Activated T-helper 1 cell treated with anti-CD3 and anti-CD28 coated beads, Interleukin-12 subunit alpha, Interleukin-12 subunit beta, Interleukin-2, Interleukin-4 antibody, amounts not matched to agents 30 ng/mL and 10 ng/mL and 1 ng/mL, durations not matched to agents 14 hours and 24 hours and 36 hours (primary cell): ENCODE results near the gene DOK7. TPM values are rescaled to one million over a fixed set of nuclear protein-coding genes. Genes with fewer than 3 reads are reported as not detected.
A peak's percentile ranks its signal among the peaks of the same experiment; 100 is the strongest.
"Not testable (repeated sequence)": the region's sequence is repeated elsewhere in the genome, so short reads cannot be mapped to it uniquely, and the experiment has no call there.

Source experiments
- DNase-seq: peaks from one replicate; pipeline ENCODE4 v3.0.0; 2021; ENCODE audit warnings: low spot score
- H3K27ac Mint-ChIP-seq: one replicate; pipeline ENCODE4 v1.8.0; 2021; ENCODE audit warnings: mild to moderate bottlenecking, mixed read lengths
- H3K27me3 Mint-ChIP-seq: one replicate; pipeline ENCODE4 v1.8.0; 2022; ENCODE audit warnings: mild to moderate bottlenecking, moderate library complexity, mixed read lengths; ENCODE audit not compliant: insufficient read depth
- H3K36me3 Mint-ChIP-seq: one replicate; pipeline ENCODE4 v1.8.0; 2021; ENCODE audit warnings: low read depth, mixed read lengths
- H3K4me1 Mint-ChIP-seq: one replicate; pipeline ENCODE4 v1.8.0; 2021; ENCODE audit warnings: low read depth, mixed read lengths
- H3K4me3 Mint-ChIP-seq: one replicate; pipeline ENCODE4 v1.8.0; 2021; ENCODE audit warnings: mild to moderate bottlenecking, moderate library complexity, mixed read lengths
- H3K9me3 Mint-ChIP-seq: one replicate; pipeline ENCODE4 v1.8.0; 2021; ENCODE audit warnings: mixed read lengths
- intact Hi-C: fragments of 100-400 bp; cut with micrococcal nuclease; formaldehyde crosslinking; loops from one replicate; pipeline ENCODE4 v1.15.1; 2024
- total RNA-seq: library from RNA; stranded (reverse); gene quantifications from 2 replicates; pipeline ENCODE4 v1.2.3, GENCODE V29; 2022

Gene DOK7
- total RNA-seq, 1 donor from 2014 or later = not detected

DNA sequence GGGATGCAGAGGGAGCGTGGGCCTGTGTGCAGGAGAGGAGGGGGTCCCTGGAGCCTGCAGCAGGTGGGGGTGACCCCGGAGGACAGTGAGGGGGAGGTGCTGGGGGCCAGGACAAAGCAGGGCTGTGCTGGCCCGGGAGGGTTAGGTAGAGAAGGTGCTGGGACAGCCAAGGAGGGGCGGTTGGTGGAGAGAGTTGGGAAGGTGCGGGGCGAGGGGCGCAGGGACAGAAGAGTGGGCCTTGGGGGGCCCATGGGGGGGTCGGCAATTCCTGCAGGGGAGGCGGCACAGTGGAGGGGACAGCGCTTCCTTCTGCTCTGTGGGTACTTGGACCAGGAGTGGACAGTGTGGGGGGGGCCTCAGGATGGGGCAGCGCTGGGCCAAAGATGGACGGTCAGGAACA is 36.6 kb downstream of the DOK7 start:
- no peak for DNase-seq
- H3K27me3 Mint-ChIP-seq = no peaks in the 10 kb centered on the region
- H3K4me3 Mint-ChIP-seq = no peak overlapping the region
- H3K27ac Mint-ChIP-seq = no peak overlapping the region
- no peaks in the 10 kb centered on the region for H3K9me3 Mint-ChIP-seq
- H3K36me3 Mint-ChIP-seq = peaks cover 2% of the 10 kb centered on the region
- intact Hi-C loops = no loop called here
- H3K4me1 Mint-ChIP-seq = peaks cover 6% of the 10 kb centered on the region

DNA sequence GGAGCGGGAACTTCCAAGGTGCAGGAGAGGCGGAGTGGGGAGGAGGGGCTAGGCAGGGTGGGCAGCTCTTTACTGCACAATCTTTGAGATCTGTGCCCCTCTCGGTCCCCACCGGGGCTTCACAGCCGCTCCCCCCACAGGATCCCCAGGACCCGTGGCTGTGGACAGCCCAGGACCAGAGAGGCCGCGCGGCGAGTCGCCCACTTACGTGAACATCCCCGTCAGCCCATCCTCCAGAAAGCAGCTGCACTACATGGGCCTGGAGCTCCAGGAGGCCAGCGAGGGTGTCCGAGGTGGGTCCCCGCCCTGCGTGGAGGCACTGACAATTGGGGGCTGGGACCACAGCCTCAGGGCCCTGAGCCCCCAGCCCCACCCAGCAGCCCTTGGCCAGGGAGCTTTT is 37.0 kb downstream of the DOK7 start:
- H3K9me3 Mint-ChIP-seq = no peaks in the 10 kb centered on the region
- no peaks in the 10 kb centered on the region for H3K27me3 Mint-ChIP-seq
- intact Hi-C loops = no loop called here
- no peak for DNase-seq
- no peak overlapping the region for H3K27ac Mint-ChIP-seq
- peaks cover 2% of the 10 kb centered on the region for H3K36me3 Mint-ChIP-seq
- H3K4me1 Mint-ChIP-seq = peaks cover 6% of the 10 kb centered on the region
- no peak overlapping the region for H3K4me3 Mint-ChIP-seq

DNA sequence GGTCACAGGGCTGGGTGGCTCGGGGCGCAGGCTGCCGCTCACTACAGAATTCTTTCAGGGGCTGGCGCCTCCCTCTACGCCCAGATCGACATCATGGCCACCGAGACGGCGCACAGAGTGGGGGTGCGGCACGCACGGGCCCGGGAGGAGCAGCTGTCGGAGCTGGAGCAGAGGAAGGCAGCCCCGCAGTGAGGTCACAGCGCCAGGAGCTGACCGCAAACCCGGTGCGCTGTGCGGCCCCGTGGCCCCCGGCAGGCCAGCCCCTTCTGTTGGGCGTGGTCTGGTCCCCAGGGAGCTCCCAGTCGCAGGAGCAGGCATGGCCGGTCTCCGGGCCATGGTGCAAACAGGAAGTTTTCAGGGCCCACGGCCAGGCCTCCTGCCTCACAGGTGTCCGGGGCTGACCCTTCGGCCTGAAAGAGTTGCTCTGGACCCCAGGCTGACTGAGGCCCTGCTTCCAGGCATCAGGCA is 37.6 kb downstream of the DOK7 start:
- Mint-ChIP-seq H3K27me3 (no peaks in the 10 kb centered on the region), H3K9me3 (no peaks in the 10 kb centered on the region), H3K4me3 (no peak overlapping the region), H3K4me1 (peaks cover 6% of the 10 kb centered on the region), H3K27ac (no peak overlapping the region), H3K36me3 (peaks cover 2% of the 10 kb centered on the region)
- intact Hi-C loops = no loop called here
- no peak for DNase-seq

DNA sequence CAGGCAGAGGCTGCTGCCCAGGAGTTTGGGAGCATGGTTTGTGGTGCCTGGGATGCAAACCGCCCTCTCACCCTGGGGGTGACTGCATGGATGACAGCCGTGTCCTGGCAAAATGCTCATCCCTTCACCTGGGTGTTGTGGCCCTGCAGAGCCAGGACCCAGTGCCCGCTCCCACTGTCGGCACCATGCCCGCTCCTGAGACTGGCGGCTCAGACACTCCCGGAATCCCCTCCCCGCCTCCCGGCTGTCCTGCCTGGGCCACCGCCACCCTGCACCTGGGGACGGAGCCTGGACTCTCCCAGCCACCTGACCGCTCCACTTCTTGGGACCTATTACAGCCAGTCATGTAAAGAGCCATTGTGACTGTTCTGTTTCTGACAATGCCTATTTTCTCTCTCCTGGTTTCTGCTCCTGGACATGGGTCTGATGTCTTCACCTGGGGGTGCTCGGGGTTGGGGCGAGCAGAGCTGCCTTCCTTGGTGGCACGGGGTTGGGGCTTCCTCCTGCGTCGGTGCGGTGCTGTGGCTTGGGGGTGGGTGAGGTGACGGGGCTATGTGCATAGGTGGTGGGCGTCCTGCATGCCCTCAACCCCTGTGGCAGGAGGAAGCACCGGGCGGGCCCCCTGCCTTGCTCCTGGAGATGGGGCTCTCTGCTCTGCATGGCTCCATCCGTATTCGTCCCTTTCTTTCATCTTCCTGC is 38.2 kb downstream of the DOK7 start:
- H3K4me1 Mint-ChIP-seq = peaks cover 6% of the 10 kb centered on the region
- no peaks in the 10 kb centered on the region for H3K9me3 Mint-ChIP-seq
- intact Hi-C loops = no loop called here
- H3K27ac Mint-ChIP-seq = no peak overlapping the region
- H3K27me3 Mint-ChIP-seq = no peaks in the 10 kb centered on the region
- H3K36me3 Mint-ChIP-seq = peaks cover 5% of the 10 kb centered on the region
- no peak for DNase-seq
- no peak overlapping the region for H3K4me3 Mint-ChIP-seq

DNA sequence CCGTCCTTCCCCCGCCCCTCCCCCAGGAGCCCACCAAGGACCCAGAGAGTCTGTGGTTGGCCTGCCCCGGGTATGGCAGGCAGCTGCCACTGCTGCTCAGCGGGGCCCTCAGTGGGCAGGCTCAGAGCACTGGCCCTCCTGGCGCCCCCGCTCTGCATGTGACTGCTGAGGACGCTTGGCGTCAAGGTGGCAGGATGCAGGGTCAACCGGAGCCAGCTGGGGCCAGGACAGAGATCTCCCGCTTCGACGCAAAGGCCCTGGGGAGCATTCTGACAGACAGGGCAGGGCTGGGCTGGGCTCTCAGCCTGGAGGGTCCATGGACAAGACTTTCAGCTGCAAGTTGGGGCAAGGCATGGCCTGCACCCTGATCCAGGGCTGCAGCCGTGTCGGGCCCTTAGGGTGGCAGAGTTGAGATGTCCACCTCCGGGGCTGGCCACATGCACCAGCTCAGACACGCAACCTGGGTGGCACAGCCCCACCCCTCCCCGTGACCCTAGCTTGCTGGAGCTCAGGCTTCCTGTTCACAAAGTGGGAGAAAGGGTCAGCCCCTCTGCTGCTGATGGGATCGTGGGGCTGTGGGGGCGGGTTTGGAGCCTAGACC is 38.8 kb downstream of the DOK7 start:
- no peaks in the 10 kb centered on the region for H3K9me3 Mint-ChIP-seq
- peaks cover 6% of the 10 kb centered on the region for H3K4me1 Mint-ChIP-seq
- intact Hi-C loops = no loop called here
- no peak overlapping the region for H3K4me3 Mint-ChIP-seq
- H3K27ac Mint-ChIP-seq = no peak overlapping the region
- DNase-seq = no peak
- H3K27me3 Mint-ChIP-seq = no peaks in the 10 kb centered on the region
- H3K36me3 Mint-ChIP-seq = peaks cover 5% of the 10 kb centered on the region

DNA sequence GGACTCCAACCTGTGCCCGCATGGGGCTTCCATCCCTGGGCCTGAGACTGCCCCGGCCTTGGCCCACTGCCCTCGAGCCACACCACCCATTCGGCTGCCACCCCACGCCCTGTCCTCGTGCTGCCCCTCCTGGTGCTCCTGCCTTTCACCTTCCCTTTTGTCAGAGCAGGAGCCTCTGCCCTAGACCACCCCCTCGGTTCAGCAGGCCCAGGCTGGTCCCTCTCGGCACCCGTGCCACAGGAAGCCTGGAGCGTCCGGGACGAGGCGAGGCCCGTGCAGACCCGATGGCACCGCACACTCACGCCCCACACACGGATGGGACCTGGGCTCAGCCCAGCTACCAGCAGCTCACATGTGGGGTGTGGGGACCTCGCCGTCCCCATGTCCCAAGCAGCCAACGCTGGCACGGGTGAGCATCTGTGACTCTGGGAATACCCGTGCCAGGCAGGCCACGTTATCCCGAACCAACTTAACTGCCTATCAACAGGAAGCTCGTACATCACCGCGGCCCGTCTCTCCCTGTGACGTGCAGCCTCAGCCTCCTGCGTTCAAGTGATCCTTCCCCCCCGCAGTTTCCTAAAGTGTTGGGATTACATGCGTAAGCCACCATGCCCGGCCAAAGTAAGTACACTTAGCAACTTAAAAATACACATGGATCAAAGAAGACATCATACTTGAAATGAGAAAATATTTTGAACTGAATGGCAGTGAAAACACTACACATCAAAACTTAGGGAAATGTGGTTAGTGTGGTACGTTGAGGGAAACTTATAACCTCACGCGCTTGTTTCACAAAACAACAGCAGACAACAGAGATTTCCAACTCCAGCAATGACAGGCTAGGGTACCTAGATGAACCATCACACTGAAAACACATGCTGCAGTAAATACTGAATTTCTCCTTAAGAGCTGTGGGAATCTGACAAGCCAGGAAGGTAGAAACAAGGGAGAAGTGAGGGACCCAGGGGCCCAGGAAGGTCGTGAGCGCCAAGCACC is 40.1 kb downstream of the DOK7 start:
- no peaks in the 10 kb centered on the region for H3K9me3 Mint-ChIP-seq
- peaks cover 6% of the 10 kb centered on the region for H3K4me1 Mint-ChIP-seq
- no peaks in the 10 kb centered on the region for H3K27me3 Mint-ChIP-seq
- no peak overlapping the region for H3K4me3 Mint-ChIP-seq
- intact Hi-C loops = no loop called here
- H3K36me3 Mint-ChIP-seq = peaks cover 10% of the 10 kb centered on the region
- H3K27ac Mint-ChIP-seq = peak overlapping the region; percentile 38
- DNase-seq = no peak

DNA sequence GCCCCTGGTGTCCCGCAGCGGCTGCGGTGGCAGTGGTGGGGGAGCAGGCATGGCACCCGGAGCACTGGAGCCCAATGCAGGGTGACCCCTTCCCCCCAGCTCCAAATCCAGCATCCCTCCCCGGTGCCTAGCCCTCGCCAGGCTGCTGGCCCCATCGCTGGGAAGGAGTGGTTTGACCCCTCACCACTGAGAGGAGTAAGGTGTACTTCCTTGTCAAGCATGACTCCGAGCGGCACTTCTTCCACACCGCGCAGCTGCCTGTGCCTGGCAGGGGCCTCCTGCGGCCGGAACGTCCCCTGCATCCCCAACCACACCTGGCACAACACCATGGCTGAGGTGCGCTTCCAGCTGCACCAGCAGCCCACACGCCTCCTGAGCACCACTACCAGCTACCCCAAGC is 42.1 kb downstream of the DOK7 start:
- H3K27me3 Mint-ChIP-seq = no peaks in the 10 kb centered on the region
- peaks cover 6% of the 10 kb centered on the region for H3K4me1 Mint-ChIP-seq
- H3K4me3 Mint-ChIP-seq = no peak overlapping the region

DNA sequence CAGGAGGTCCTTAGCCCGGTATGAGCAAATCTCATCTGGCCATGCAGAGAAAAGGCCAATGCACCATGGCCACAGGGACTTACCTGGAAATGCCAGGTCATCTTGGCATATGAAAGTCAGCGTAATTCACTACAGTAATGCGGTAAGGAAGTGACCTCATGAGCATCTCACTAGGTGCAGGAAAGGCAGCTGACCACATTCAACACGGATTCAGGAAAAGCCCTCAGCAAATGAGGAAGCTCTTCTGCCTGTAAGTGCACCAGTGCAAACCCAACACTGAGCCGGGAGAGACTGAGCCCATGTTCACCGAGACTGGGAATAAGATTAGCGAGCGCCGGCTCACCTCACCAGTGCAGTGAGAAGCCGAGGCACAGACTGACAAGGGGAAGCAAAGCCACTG is 45.4 kb downstream of the DOK7 start:
- DNase-seq = no peak
- H3K27me3 Mint-ChIP-seq = no peaks in the 10 kb centered on the region
- peaks cover 6% of the 10 kb centered on the region for H3K9me3 Mint-ChIP-seq
- H3K36me3 Mint-ChIP-seq = peaks cover 46% of the 10 kb centered on the region
- peaks cover 2% of the 10 kb centered on the region for H3K4me1 Mint-ChIP-seq
- H3K27ac Mint-ChIP-seq = no peak overlapping the region
- intact Hi-C loops = no loop called here
- H3K4me3 Mint-ChIP-seq = no peak overlapping the region

More for the DNA sequence above, 42.1 kb downstream of the DOK7 start:
- peaks cover 22% of the 10 kb centered on the region for H3K36me3 Mint-ChIP-seq
- no peak for DNase-seq
- intact Hi-C loops = no loop called here
- no peaks in the 10 kb centered on the region for H3K9me3 Mint-ChIP-seq
- no peak overlapping the region for H3K27ac Mint-ChIP-seq

DNA sequence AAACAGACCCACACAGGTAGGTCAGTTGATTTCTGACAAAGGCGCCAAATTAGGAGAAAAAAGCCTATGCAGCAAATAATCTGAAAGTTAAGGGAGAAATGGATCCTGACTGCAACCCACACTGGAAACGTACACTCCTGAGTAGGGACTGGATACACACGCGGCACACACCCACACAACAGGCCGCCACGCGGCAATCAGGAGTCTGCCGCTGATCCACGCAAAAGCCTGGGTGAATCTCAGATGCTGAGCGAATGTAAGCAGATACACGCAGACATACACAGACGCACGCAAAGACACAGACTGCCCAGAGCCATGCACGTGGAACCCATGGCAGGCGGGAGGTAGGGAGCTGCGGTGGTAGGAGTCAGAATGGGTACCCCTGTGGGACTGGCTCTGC is 47.4 kb downstream of the DOK7 start:
- H3K36me3 Mint-ChIP-seq = peaks cover 54% of the 10 kb centered on the region
- peaks cover 6% of the 10 kb centered on the region for H3K9me3 Mint-ChIP-seq
- no peaks in the 10 kb centered on the region for H3K4me1 Mint-ChIP-seq
- H3K27me3 Mint-ChIP-seq = no peaks in the 10 kb centered on the region
- H3K27ac Mint-ChIP-seq = no peak overlapping the region
- no peak overlapping the region for H3K4me3 Mint-ChIP-seq
- intact Hi-C loops = no loop called here
- DNase-seq = no peak

DNA sequence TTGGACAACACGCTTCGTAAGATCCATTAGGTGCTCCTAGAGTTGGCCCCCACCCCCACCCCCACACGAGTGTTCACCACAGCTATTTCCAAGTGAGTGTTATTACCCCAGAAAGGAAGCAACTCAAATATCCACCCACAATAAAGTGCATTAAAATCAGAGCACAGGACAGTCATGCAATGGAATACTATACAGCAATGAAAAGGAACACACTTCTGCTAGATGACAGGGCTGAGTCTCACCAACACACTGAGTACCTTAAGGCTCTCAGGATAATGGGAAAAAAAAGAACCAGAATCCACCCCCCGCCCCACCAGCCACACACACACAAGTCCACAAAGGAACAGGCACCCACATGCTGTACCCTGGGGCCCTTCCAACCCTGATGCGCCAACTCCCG is 48.1 kb downstream of the DOK7 start:
- H3K9me3 Mint-ChIP-seq = peaks cover 6% of the 10 kb centered on the region
- H3K27ac Mint-ChIP-seq = no peak overlapping the region
- H3K4me3 Mint-ChIP-seq = no peak overlapping the region
- peaks cover 55% of the 10 kb centered on the region for H3K36me3 Mint-ChIP-seq
- intact Hi-C loops = no loop called here
- DNase-seq = no peak
- H3K4me1 Mint-ChIP-seq = no peaks in the 10 kb centered on the region
- H3K27me3 Mint-ChIP-seq = no peaks in the 10 kb centered on the region

DNA sequence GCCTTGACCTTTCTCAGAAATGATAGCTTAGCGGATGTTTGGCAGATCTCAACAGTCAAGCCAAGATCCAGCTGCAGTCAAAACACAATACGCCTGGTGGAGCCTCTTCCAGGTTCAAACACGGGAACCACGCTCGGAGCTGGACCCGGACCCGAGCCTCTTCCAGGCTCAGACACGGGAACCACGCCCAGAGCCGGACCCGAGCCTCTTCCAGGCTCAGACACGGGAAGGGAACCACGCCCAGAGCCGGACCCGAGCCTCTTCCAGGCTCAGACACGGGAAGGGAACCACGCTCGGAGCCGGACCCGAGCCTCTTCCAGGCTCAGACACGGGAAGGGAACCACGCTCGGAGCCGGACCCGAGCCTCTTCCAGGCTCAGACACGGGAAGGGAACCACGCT is 48.5 kb downstream of the DOK7 start:
- H3K4me3 Mint-ChIP-seq, H3K9me3 Mint-ChIP-seq, H3K4me1 Mint-ChIP-seq, DNase-seq, H3K27ac Mint-ChIP-seq, H3K27me3 Mint-ChIP-seq, intact Hi-C loops: not testable (repeated sequence)
- H3K36me3 Mint-ChIP-seq = peaks cover 55% of the 10 kb centered on the region

DNA sequence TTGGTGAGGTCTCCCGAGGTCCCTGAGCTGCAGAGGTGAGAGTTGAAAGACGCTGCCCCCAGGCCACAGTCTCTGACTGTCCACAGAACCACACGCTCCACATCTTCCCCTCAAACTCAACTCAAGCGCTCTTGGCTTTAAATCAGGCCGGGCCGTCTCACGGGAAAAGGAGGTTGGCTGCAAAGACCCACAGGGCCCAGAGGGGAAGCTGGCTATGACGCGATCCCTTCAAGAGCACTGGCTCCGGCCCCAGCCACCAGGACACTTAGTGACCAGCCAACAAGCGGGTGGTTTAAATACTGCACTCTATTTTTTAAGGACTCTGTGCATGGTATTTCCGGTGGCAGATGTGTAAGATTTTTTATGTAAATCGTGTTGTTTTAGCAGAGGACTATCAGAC is 49.2 kb downstream of the DOK7 start:
- Mint-ChIP-seq H3K36me3 (peaks cover 57% of the 10 kb centered on the region), H3K27me3 (no peaks in the 10 kb centered on the region), H3K9me3 (peaks cover 6% of the 10 kb centered on the region), H3K4me3 (no peak overlapping the region), H3K4me1 (no peaks in the 10 kb centered on the region), H3K27ac (no peak overlapping the region)
- no peak for DNase-seq
- intact Hi-C loops = no loop called here

DNA sequence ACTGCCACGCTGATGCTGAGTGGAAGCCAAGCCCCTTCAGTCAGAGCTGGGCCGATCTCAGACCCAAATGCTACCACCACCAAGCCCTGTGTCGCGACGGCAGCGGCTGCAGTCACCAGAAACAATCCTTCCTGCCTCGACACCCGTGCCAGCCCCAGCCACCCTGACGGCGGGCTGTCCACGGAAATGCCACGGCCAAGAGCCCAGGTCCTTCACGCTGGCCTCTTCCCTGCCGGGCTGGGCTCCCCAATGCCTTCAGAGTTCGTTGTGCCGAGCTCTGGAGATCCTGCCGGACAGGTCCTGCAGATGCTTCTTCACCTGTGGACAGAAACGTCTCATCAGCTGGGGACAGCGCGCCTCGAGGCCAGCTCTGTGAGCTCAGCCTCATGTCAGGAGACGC is 49.6 kb downstream of the DOK7 start:
- peaks cover 6% of the 10 kb centered on the region for H3K9me3 Mint-ChIP-seq

More for the DNA sequence above, 49.6 kb downstream of the DOK7 start:
- intact Hi-C loops = no loop called here
- no peak overlapping the region for H3K27ac Mint-ChIP-seq
- H3K4me3 Mint-ChIP-seq = no peak overlapping the region
- H3K36me3 Mint-ChIP-seq = peaks cover 56% of the 10 kb centered on the region
- DNase-seq = no peak
- H3K4me1 Mint-ChIP-seq = no peaks in the 10 kb centered on the region
- H3K27me3 Mint-ChIP-seq = no peaks in the 10 kb centered on the region
